WTC11 (cell line): Measurements from ENCODE around the gene LTBR. TPM values are rescaled to one million over a fixed set of nuclear protein-coding genes. Genes with fewer than 3 reads are reported as not detected.

ENCODE experiments used
- ATAC-seq: fragments of 200-7000 bp; cut with Tn5 transposase; 2 replicates; pipeline ENCODE4 v1.10.0; 2021; ENCODE audit warnings: mild to moderate bottlenecking, moderate library complexity
- CTCF ChIA-PET: fragments of 300-600 bp; sonication (Branson Sonifier 250); formaldehyde crosslinking; loops from one replicate; lab custom pipeline; 2021; ENCODE audit warnings: antibody characterized with exemption; lab: Charles Lee
- POLR2A ChIA-PET: fragments of 350-600 bp; sonication (Branson Sonifier 250); formaldehyde crosslinking; loops from one replicate; lab custom pipeline; 2021; ENCODE audit warnings: antibody characterized with exemption; lab: Charles Lee
- DNase-seq: peaks from one replicate; pipeline ENCODE4 v3.0.0; 2021; ENCODE audit warnings: low spot score
- H3K27ac Mint-ChIP-seq: 2 replicates; pipeline ENCODE4 v1.8.0; 2021; ENCODE audit warnings: mixed read lengths
- H3K27me3 Mint-ChIP-seq: 2 replicates; pipeline ENCODE4 v1.8.0; 2021; ENCODE audit warnings: low read depth, mild to moderate bottlenecking, moderate library complexity, mixed read lengths
- H3K36me3 Mint-ChIP-seq: 2 replicates; pipeline ENCODE4 v1.8.0; 2021; ENCODE audit warnings: mixed read lengths
- H3K4me1 Mint-ChIP-seq: 2 replicates; pipeline ENCODE4 v1.8.0; 2022; ENCODE audit warnings: mixed read lengths
- H3K4me3 Mint-ChIP-seq: 2 replicates; pipeline ENCODE4 v1.8.0; 2021; ENCODE audit warnings: mild to moderate bottlenecking, moderate library complexity, mixed read lengths
- H3K9me3 Mint-ChIP-seq: 2 replicates; pipeline ENCODE4 v1.8.0; 2021; ENCODE audit warnings: mixed read lengths
- CBFB ChIP-seq: sonication (generic); formaldehyde crosslinking; IDR thresholded peaks from 2 replicates; pipeline ENCODE4 v1.8.1; 2022; ENCODE audit warnings: mild to moderate bottlenecking, low read depth, missing genetic modification reagents
- GRHL2 ChIP-seq: fragments of 250-450 bp; sonication (Bioruptor Pico); IDR thresholded peaks from 2 replicates; pipeline ENCODE4 v1.8.0; 2022; ENCODE audit warnings: mild to moderate bottlenecking, moderate library complexity; ENCODE audit not compliant: insufficient replicate concordance, severe bottlenecking
- GTF2I ChIP-seq: fragments of 250-450 bp; sonication (Bioruptor Pico); conservative IDR thresholded peaks from 2 replicates; pipeline ENCODE4 v1.4.0; 2021; ENCODE audit warnings: mild to moderate bottlenecking
- JAZF1 ChIP-seq: fragments of 250-450 bp; sonication (Bioruptor Pico); IDR thresholded peaks from 2 replicates; pipeline ENCODE4 v1.9.0; 2021; ENCODE audit warnings: moderate library complexity, mild to moderate bottlenecking, inconsistent platforms
- MYBL2 ChIP-seq: sonication (generic); formaldehyde crosslinking; IDR thresholded peaks from 2 replicates; pipeline ENCODE4 v1.8.1; 2023; ENCODE audit warnings: mild to moderate bottlenecking, moderate library complexity, missing genetic modification reagents
- NR1H2 ChIP-seq: sonication (generic); formaldehyde crosslinking; IDR thresholded peaks from 2 replicates; pipeline ENCODE4 v1.9.0; 2021; ENCODE audit warnings: mild to moderate bottlenecking, moderate library complexity, missing genetic modification reagents
- NR2C2 ChIP-seq: sonication (generic); formaldehyde crosslinking; IDR thresholded peaks from 2 replicates; pipeline ENCODE4 v1.8.0; 2022; ENCODE audit warnings: mild to moderate bottlenecking, missing genetic modification reagents
- SMAD3 ChIP-seq: sonication (generic); formaldehyde crosslinking; IDR thresholded peaks from 2 replicates; pipeline ENCODE4 v1.8.0; 2022; ENCODE audit warnings: missing genetic modification reagents, mild to moderate bottlenecking, borderline replicate concordance
- SMAD4 ChIP-seq: sonication (generic); formaldehyde crosslinking; IDR thresholded peaks from 2 replicates; pipeline ENCODE4 v1.8.0; 2022; ENCODE audit warnings: mild to moderate bottlenecking, missing genetic modification reagents
- ZNF263 ChIP-seq: sonication (generic); formaldehyde crosslinking; IDR thresholded peaks from 2 replicates; pipeline ENCODE4 v1.8.1; 2022; ENCODE audit warnings: low read depth, mild to moderate bottlenecking, moderate library complexity, missing genetic modification reagents
- total RNA-seq: library from RNA; stranded (reverse); gene quantifications from 3 replicates; pipeline ENCODE4 v1.2.3, GENCODE V29; 2021
- TF ChIP-seq, protein P1 (sequence below): sonication (generic); formaldehyde crosslinking; IDR thresholded peaks from 2 replicates; pipeline ENCODE4 v1.8.1; 2023; ENCODE audit warnings: mild to moderate bottlenecking, missing genetic modification reagents, moderate library complexity
- TF ChIP-seq, protein P2 (sequence below): fragments of 250-450 bp; sonication (Bioruptor Pico); IDR thresholded peaks from 2 replicates; pipeline ENCODE4 v2.1.2; 2022; ENCODE audit warnings: mild to moderate bottlenecking, moderate library complexity
- TF ChIP-seq, protein P3 (sequence below): sonication (generic); formaldehyde crosslinking; IDR thresholded peaks from 2 replicates; pipeline ENCODE4 v1.8.0; 2022; ENCODE audit warnings: mild to moderate bottlenecking, missing genetic modification reagents
- TF ChIP-seq, protein P4 (sequence below): fragments of 250-450 bp; sonication (Bioruptor Pico); IDR thresholded peaks from 2 replicates; pipeline ENCODE4 v1.8.0; 2021; ENCODE audit warnings: mild to moderate bottlenecking
- TF ChIP-seq, protein P5 (sequence below): sonication (generic); formaldehyde crosslinking; IDR thresholded peaks from 2 replicates; pipeline ENCODE4 v1.8.1; 2023; ENCODE audit warnings: mild to moderate bottlenecking, missing genetic modification reagents
- TF ChIP-seq, protein P6 (sequence below): sonication (generic); formaldehyde crosslinking; IDR thresholded peaks from 2 replicates; pipeline ENCODE4 v1.8.0; 2022; ENCODE audit warnings: mild to moderate bottlenecking, missing genetic modification reagents
- TF ChIP-seq, protein P7 (sequence below): sonication (generic); formaldehyde crosslinking; IDR thresholded peaks from 2 replicates; pipeline ENCODE4 v1.8.0; 2022; ENCODE audit warnings: mild to moderate bottlenecking, missing genetic modification reagents

Gene LTBR
- total RNA-seq, 1 experiment from 2014 or later, result 4.0 TPM

DNA sequence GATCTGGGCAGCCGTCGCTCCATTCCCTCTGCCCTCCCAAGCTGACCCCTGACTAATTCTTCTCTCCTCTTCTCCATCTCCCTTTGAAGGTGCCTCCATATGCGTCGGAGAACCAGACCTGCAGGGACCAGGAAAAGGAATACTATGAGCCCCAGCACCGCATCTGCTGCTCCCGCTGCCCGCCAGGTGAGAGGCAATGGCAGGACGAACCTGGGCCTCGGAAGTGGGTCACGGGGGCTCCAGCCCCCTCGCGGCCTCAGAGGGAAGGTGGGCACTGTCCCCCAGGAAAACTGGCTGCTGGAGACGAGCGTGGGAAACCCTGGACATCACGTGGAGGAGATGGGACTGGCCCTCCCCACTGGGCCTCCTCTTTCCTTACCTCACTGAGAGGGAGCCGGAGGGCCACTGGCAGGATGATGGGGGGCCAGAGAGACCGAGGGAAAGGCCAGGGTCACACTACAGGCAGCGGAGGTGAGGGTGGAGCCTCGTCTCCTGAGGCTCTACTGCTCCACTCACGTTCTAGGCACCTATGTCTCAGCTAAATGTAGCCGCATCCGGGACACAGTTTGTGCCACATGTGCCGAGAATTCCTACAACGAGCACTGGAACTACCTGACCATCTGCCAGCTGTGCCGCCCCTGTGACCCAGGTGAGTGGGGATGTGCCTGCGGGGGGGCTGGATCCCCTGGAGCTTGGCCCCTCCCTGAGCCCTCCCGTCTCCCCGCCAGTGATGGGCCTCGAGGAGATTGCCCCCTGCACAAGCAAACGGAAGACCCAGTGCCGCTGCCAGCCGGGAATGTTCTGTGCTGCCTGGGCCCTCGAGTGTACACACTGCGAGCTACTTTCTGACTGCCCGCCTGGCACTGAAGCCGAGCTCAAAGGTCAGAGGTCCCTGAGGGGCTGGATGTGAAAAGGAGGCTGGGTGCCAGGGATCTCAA lies 806 bp downstream of the LTBR start:
- Mint-ChIP-seq H3K27ac (no peak overlapping the region), H3K9me3 (no peaks in the 10 kb centered on the region), H3K36me3 (no peaks in the 10 kb centered on the region), H3K4me1 (peaks cover 53% of the 10 kb centered on the region), H3K4me3 (0 out of 2 replicates have a peak overlapping the region, but pooled peaks have one; percentile 16), H3K27me3 (peaks cover 38% of the 10 kb centered on the region)
- DNase-seq (no peak), ATAC-seq (no peak)
- POLR2A ChIA-PET, result interaction anchor here (0.7 to 1.9 kb wide), 3 partner anchors 9 to 396 kb away, joined by 4 to 5 read pairs (median 4); partner anchors contain the start of gene SCNN1A
- CTCF ChIA-PET, result interaction anchor here (0.9 to 2.7 kb wide), 6 partner anchors 10 to 89 kb away, joined by 3 to 13 read pairs (median 6); no protein-coding TSS in a partner anchor
- TF ChIP-seq, protein P1, sequence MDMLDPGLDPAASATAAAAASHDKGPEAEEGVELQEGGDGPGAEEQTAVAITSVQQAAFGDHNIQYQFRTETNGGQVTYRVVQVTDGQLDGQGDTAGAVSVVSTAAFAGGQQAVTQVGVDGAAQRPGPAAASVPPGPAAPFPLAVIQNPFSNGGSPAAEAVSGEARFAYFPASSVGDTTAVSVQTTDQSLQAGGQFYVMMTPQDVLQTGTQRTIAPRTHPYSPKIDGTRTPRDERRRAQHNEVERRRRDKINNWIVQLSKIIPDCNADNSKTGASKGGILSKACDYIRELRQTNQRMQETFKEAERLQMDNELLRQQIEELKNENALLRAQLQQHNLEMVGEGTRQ (CRISPR knock-in tag), result no peak
- TF ChIP-seq GRHL2 (no peak), MYBL2 (no peak), NR2C2 (CRISPR knock-in tag) (no peak), SMAD3 (no peak)
- TF ChIP-seq, protein P2, sequence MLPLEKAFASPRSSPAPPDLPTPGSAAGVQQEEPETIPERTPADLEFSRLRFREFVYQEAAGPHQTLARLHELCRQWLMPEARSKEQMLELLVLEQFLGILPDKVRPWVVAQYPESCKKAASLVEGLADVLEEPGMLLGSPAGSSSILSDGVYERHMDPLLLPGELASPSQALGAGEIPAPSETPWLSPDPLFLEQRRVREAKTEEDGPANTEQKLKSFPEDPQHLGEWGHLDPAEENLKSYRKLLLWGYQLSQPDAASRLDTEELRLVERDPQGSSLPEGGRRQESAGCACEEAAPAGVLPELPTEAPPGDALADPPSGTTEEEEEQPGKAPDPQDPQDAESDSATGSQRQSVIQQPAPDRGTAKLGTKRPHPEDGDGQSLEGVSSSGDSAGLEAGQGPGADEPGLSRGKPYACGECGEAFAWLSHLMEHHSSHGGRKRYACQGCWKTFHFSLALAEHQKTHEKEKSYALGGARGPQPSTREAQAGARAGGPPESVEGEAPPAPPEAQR (CRISPR knock-in tag), result no peak
- TF ChIP-seq, protein P3, sequence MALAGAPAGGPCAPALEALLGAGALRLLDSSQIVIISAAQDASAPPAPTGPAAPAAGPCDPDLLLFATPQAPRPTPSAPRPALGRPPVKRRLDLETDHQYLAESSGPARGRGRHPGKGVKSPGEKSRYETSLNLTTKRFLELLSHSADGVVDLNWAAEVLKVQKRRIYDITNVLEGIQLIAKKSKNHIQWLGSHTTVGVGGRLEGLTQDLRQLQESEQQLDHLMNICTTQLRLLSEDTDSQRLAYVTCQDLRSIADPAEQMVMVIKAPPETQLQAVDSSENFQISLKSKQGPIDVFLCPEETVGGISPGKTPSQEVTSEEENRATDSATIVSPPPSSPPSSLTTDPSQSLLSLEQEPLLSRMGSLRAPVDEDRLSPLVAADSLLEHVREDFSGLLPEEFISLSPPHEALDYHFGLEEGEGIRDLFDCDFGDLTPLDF (CRISPR knock-in tag), result no peak
- TF ChIP-seq, protein P4, sequence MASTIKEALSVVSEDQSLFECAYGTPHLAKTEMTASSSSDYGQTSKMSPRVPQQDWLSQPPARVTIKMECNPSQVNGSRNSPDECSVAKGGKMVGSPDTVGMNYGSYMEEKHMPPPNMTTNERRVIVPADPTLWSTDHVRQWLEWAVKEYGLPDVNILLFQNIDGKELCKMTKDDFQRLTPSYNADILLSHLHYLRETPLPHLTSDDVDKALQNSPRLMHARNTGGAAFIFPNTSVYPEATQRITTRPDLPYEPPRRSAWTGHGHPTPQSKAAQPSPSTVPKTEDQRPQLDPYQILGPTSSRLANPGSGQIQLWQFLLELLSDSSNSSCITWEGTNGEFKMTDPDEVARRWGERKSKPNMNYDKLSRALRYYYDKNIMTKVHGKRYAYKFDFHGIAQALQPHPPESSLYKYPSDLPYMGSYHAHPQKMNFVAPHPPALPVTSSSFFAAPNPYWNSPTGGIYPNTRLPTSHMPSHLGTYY (CRISPR knock-in tag), result no peak

DNA sequence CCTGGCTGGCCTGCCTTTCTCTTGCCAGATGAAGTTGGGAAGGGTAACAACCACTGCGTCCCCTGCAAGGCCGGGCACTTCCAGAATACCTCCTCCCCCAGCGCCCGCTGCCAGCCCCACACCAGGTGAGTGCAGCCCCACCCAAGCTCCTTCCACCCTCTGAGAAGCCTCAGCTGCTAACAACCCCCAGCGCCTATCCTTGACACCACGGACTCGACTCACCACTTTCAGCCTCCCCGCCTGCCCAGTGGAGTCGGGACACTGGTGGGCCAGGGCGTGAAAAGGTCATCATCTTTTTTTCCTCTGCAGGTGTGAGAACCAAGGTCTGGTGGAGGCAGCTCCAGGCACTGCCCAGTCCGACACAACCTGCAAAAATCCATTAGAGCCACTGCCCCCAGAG lies 2.1 kb downstream of the LTBR start:
- DNase-seq (no peak), ATAC-seq (no peak)
- H3K27ac Mint-ChIP-seq, result 0 out of 2 replicates have a peak overlapping the region, but pooled peaks have one; percentile 23
- peaks cover 37% of the 10 kb centered on the region for H3K27me3 Mint-ChIP-seq
- no peak overlapping the region for H3K4me3 Mint-ChIP-seq
- CTCF ChIA-PET, result no interaction called here
- H3K9me3 Mint-ChIP-seq, result no peaks in the 10 kb centered on the region
- no peaks in the 10 kb centered on the region for H3K36me3 Mint-ChIP-seq
- POLR2A ChIA-PET, result no interaction called here
- TF ChIP-seq, protein P5, sequence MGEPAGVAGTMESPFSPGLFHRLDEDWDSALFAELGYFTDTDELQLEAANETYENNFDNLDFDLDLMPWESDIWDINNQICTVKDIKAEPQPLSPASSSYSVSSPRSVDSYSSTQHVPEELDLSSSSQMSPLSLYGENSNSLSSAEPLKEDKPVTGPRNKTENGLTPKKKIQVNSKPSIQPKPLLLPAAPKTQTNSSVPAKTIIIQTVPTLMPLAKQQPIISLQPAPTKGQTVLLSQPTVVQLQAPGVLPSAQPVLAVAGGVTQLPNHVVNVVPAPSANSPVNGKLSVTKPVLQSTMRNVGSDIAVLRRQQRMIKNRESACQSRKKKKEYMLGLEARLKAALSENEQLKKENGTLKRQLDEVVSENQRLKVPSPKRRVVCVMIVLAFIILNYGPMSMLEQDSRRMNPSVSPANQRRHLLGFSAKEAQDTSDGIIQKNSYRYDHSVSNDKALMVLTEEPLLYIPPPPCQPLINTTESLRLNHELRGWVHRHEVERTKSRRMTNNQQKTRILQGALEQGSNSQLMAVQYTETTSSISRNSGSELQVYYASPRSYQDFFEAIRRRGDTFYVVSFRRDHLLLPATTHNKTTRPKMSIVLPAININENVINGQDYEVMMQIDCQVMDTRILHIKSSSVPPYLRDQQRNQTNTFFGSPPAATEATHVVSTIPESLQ, result no peak
- TF ChIP-seq CBFB, result no peak
- TF ChIP-seq NR1H2 (CRISPR knock-in tag), result no peak
- TF ChIP-seq GTF2I (CRISPR knock-in tag), result no peak
- TF ChIP-seq, protein P6, sequence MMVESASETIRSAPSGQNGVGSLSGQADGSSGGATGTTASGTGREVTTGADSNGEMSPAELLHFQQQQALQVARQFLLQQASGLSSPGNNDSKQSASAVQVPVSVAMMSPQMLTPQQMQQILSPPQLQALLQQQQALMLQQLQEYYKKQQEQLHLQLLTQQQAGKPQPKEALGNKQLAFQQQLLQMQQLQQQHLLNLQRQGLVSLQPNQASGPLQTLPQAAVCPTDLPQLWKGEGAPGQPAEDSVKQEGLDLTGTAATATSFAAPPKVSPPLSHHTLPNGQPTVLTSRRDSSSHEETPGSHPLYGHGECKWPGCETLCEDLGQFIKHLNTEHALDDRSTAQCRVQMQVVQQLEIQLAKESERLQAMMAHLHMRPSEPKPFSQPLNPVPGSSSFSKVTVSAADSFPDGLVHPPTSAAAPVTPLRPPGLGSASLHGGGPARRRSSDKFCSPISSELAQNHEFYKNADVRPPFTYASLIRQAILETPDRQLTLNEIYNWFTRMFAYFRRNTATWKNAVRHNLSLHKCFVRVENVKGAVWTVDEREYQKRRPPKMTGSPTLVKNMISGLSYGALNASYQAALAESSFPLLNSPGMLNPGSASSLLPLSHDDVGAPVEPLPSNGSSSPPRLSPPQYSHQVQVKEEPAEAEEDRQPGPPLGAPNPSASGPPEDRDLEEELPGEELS (CRISPR knock-in tag), result no peak
- TF ChIP-seq JAZF1 (CRISPR knock-in tag), result no peak
- TF ChIP-seq, protein P7, sequence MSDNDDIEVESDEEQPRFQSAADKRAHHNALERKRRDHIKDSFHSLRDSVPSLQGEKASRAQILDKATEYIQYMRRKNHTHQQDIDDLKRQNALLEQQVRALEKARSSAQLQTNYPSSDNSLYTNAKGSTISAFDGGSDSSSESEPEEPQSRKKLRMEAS, result no peak
- TF ChIP-seq, protein P3 (CRISPR knock-in tag), result no peak
- TF ChIP-seq SMAD4 (CRISPR knock-in tag), result no peak
- no peak for TF ChIP-seq ZNF263 (CRISPR knock-in tag)
- TF ChIP-seq, all 79 proteins: peak for 0
- peaks cover 45% of the 10 kb centered on the region for H3K4me1 Mint-ChIP-seq
